H1 (cell line): ENCODE measurements around the gene RBP4. TPM values are rescaled to one million over a fixed set of nuclear protein-coding genes. Genes with fewer than 3 reads are reported as not detected.

ENCODE experiments used
- CTCF ChIA-PET: fragments of 300-600 bp; sonication (Branson Sonifier 250); formaldehyde crosslinking; loops from one replicate; lab custom pipeline; 2021; ENCODE audit not compliant: partially characterized antibody; lab: Charles Lee
- POLR2A ChIA-PET: fragments of 300-600 bp; sonication (Branson Sonifier 250); formaldehyde crosslinking; loops from one replicate; lab custom pipeline; 2021; ENCODE audit warnings: inconsistent platforms; ENCODE audit not compliant: partially characterized antibody; lab: Charles Lee
- DNase-seq, 2 experiments: peaks; one replicate each; pipeline versions ENCODE4 v3.0.0 to v3.0.0-alpha.2; 2010 to 2022; ENCODE audit warnings: low spot score in 2 of 2, low read depth in 1 of 2, mixed read lengths in 1 of 2
- FAIRE-seq: peaks from 2 replicates; lab custom pipeline; 2011; peaks lifted over from hg19 to GRCh38; lab: Jason Lieb, UNC
- H2AFZ ChIP-seq: 2 replicates; pipeline ENCODE4 v1.8.1; 2012; ENCODE audit warnings: low read length, inconsistent platforms
- H2AK5ac ChIP-seq: 2 replicates; pipeline ENCODE4 v1.6.1; 2013; ENCODE audit warnings: low read depth, low read length
- H2BK120ac ChIP-seq: replicated peaks from 2 replicates; pipeline ENCODE3; 2013; ENCODE audit warnings: low read depth, low read length, inconsistent platforms
- H2BK12ac ChIP-seq: 2 replicates; pipeline ENCODE4 v1.6.1; 2013; ENCODE audit warnings: low read depth, low read length
- H2BK15ac ChIP-seq: 2 replicates; pipeline ENCODE4 v1.6.1; 2013; ENCODE audit warnings: low read length
- H2BK20ac ChIP-seq: 2 replicates; pipeline ENCODE4 v1.6.1; 2013; ENCODE audit warnings: low read length
- H2BK5ac ChIP-seq: 2 replicates; pipeline ENCODE4 v1.6.1; 2013; ENCODE audit warnings: low read depth, low read length
- H3K14ac ChIP-seq: 2 replicates; pipeline ENCODE4 v1.6.1; 2013; ENCODE audit warnings: inconsistent platforms; ENCODE audit not compliant: insufficient read length
- H3K18ac ChIP-seq: 2 replicates; pipeline ENCODE4 v1.6.1; 2013; ENCODE audit warnings: low read length; ENCODE audit errors: extremely low read depth
- H3K23ac ChIP-seq: 2 replicates; pipeline ENCODE4 v1.6.1; 2013; ENCODE audit warnings: inconsistent platforms; ENCODE audit not compliant: insufficient read length
- H3K23me2 ChIP-seq: 2 replicates; pipeline ENCODE4 v1.6.1; 2013; ENCODE audit warnings: low read depth, low read length
- H3K27ac ChIP-seq: 2 replicates; pipeline ENCODE4 v1.6.1; 2011; ENCODE audit warnings: low read depth, low read length, inconsistent platforms
- H3K27me3 ChIP-seq, 4 experiments: replicated peaks in 1 of 4; 1 replicate in 1 of 4; 2 replicates in 3 of 4; pipeline versions ENCODE4 v1.6.1 to v1.8.1; 2011 to 2013; ENCODE audit warnings: low read length in 3 of 4, mild to moderate bottlenecking in 3 of 4, inconsistent platforms in 2 of 4, mixed read lengths in 2 of 4, moderate library complexity in 1 of 4; ENCODE audit not compliant: control insufficient read depth in 3 of 4, insufficient read depth in 3 of 4; ENCODE audit errors: extremely low read depth in 1 of 4
- H3K36me3 ChIP-seq, 4 experiments: 2 replicates each; pipeline versions ENCODE4 v1.6.1 to v1.8.1; 2011 to 2013; ENCODE audit warnings: mild to moderate bottlenecking in 4 of 4, low read length in 3 of 4, moderate library complexity in 2 of 4, control low read depth in 1 of 4, inconsistent platforms in 1 of 4; ENCODE audit not compliant: insufficient read depth in 4 of 4, control insufficient read depth in 2 of 4
- H3K4ac ChIP-seq: replicated peaks from 2 replicates; pipeline ENCODE3; 2013; ENCODE audit warnings: low read length, low read depth, mixed read lengths, inconsistent platforms; ENCODE audit not compliant: insufficient read length
- H3K4me1 ChIP-seq, 4 experiments: replicated peaks in 1 of 4; 1 replicate in 1 of 4; 2 replicates in 3 of 4; pipeline versions ENCODE4 v1.6.1 to v1.8.1; 2011 to 2013; ENCODE audit warnings: low read length in 3 of 4, inconsistent platforms in 2 of 4, mixed read lengths in 1 of 4; ENCODE audit not compliant: insufficient read depth in 4 of 4, control insufficient read depth in 3 of 4
- H3K4me2 ChIP-seq, 2 experiments: 2 replicates each; pipeline versions ENCODE4 v1.6.1 to v1.8.1; 2011 to 2013; ENCODE audit warnings: low read depth in 2 of 2, low read length in 2 of 2, control low read depth in 1 of 2, inconsistent platforms in 1 of 2, mild to moderate bottlenecking in 1 of 2; ENCODE audit not compliant: insufficient read depth in 1 of 2
- H3K4me3 ChIP-seq, 4 experiments: fragments of 200-600, 300-600 bp in 1 of 4; sonication (generic), shearing (Covaris generic), sonication (Bioruptor Twin) in 1 of 4; 2 replicates each; pipeline versions ENCODE4 v1.5.1 to v1.8.1; 2011 to 2016; ENCODE audit warnings: low read length in 4 of 4, low read depth in 3 of 4, control low read depth in 2 of 4, inconsistent platforms in 2 of 4, mild to moderate bottlenecking in 2 of 4, mixed read lengths in 1 of 4, moderate library complexity in 1 of 4; ENCODE audit not compliant: insufficient read depth in 2 of 4; ENCODE audit errors: extremely low read depth in 1 of 4
- H3K56ac ChIP-seq: replicated peaks from 2 replicates; pipeline ENCODE3; 2013; ENCODE audit warnings: low read depth, mild to moderate bottlenecking, mixed read lengths, low read length, inconsistent platforms; ENCODE audit not compliant: insufficient read length
- H3K79me1 ChIP-seq: 2 replicates; pipeline ENCODE4 v1.6.1; 2013; ENCODE audit warnings: low read depth, low read length, control low read depth
- H3K79me2 ChIP-seq, 2 experiments: 2 replicates each; pipeline versions ENCODE4 v1.6.1 to v1.8.1; 2012 to 2013; ENCODE audit warnings: low read length in 2 of 2, mild to moderate bottlenecking in 2 of 2, inconsistent platforms in 1 of 2; ENCODE audit not compliant: insufficient read depth in 2 of 2, control insufficient read depth in 1 of 2
- H3K9ac ChIP-seq, 4 experiments: replicated peaks in 1 of 4; 1 replicate in 1 of 4; 2 replicates in 3 of 4; pipeline versions ENCODE4 v1.6.1 to v1.8.1; 2011 to 2013; ENCODE audit warnings: low read depth in 3 of 4, low read length in 3 of 4, control low read depth in 2 of 4, mild to moderate bottlenecking in 2 of 4, moderate library complexity in 2 of 4, inconsistent platforms in 1 of 4; ENCODE audit errors: extremely low read depth in 1 of 4
- H3K9me3 ChIP-seq, 2 experiments: 2 replicates each; pipeline versions ENCODE4 v1.6.1 to v1.8.1; 2012 to 2013; ENCODE audit warnings: mild to moderate bottlenecking in 2 of 2, moderate library complexity in 2 of 2, control low read depth in 1 of 2, inconsistent platforms in 1 of 2, low read depth in 1 of 2, low read length in 1 of 2, mixed read lengths in 1 of 2; ENCODE audit not compliant: insufficient read depth in 2 of 2
- H4K20me1 ChIP-seq, 2 experiments: replicated peaks in 1 of 2; 2 replicates each; pipeline versions ENCODE3 to v1.8.1; 2011 to 2013; ENCODE audit warnings: inconsistent platforms in 2 of 2, low read length in 2 of 2, mild to moderate bottlenecking in 1 of 2; ENCODE audit not compliant: insufficient read depth in 2 of 2, control insufficient read depth in 1 of 2
- H4K5ac ChIP-seq: 2 replicates; pipeline ENCODE4 v1.6.1; 2013; ENCODE audit warnings: low read length, low read depth, mixed read lengths, inconsistent platforms; ENCODE audit not compliant: insufficient read length
- H4K8ac ChIP-seq: 2 replicates; pipeline ENCODE4 v1.8.0; 2013; ENCODE audit warnings: mild to moderate bottlenecking, moderate library complexity, low read length, inconsistent platforms; ENCODE audit not compliant: insufficient read depth; ENCODE audit errors: extremely low read depth
- H4K91ac ChIP-seq: replicated peaks from 2 replicates; pipeline ENCODE3; 2013; ENCODE audit warnings: low read length, mixed read lengths, inconsistent platforms; ENCODE audit not compliant: insufficient read length
- EP300 ChIP-seq, 2 experiments: IDR thresholded peaks; 1 replicate in 1 of 2; 2 replicates in 1 of 2; pipeline ENCODE4 v1.6.1; 2011 to 2012; ENCODE audit warnings: low read depth in 2 of 2, low read length in 2 of 2, mild to moderate bottlenecking in 2 of 2, borderline replicate concordance in 1 of 2, inconsistent platforms in 1 of 2, moderate library complexity in 1 of 2
- GTF2F1 ChIP-seq: IDR thresholded peaks from 2 replicates; pipeline ENCODE4 v1.6.1; 2012; ENCODE audit warnings: low read depth, low read length, improper control_type of control experiment, borderline replicate concordance
- POLR2A ChIP-seq, 2 experiments: IDR thresholded peaks; 1 replicate in 1 of 2; 2 replicates in 1 of 2; pipeline ENCODE4 v1.6.1; 2011; ENCODE audit warnings: low read depth in 2 of 2, low read length in 2 of 2, mild to moderate bottlenecking in 2 of 2; ENCODE audit errors: control extremely low read depth in 1 of 2
- RNF2 ChIP-seq: fragments of 200-900, 300-1000 bp; sonication (generic); IDR thresholded peaks from 2 replicates; pipeline ENCODE4 v1.7.1; 2016; ENCODE audit warnings: borderline replicate concordance, low read depth, mild to moderate bottlenecking, antibody characterized with exemption, low read length; ENCODE audit not compliant: poor library complexity, severe bottlenecking; ENCODE audit errors: missing control alignments
- RXRA ChIP-seq: IDR thresholded peaks from 2 replicates; pipeline ENCODE4 v1.6.1; 2011; ENCODE audit warnings: low read depth, mild to moderate bottlenecking, low read length, moderate library complexity; ENCODE audit not compliant: insufficient read depth
- WGBS, 2 experiments: shearing (Covaris generic) in 1 of 2; methylation state at CpG; one replicate each; pipeline versions ENCODE4 v1.1.6 to v1.1.7; 2013 to 2015; ENCODE audit warnings: low lambda C conversion rate in 2 of 2, mixed read lengths in 2 of 2, inconsistent platforms in 1 of 2, low coverage in 1 of 2, missing lambda C conversion rate in 1 of 2; ENCODE audit not compliant: insufficient replicate concordance in 2 of 2, insufficient coverage in 1 of 2, insufficient read length in 1 of 2; ENCODE audit errors: extremely low coverage in 1 of 2, missing lambda C conversion rate in 1 of 2; 5-methylcytosine and 5-hydroxymethylcytosine counted together
- polyA plus RNA-seq, 7 experiments: library from polyadenylated mRNA; depleted of rRNA in 3 of 7; stranded (reverse) in 5 of 7; unstranded in 2 of 7; fragments of >200 nt in 5 of 7; fragments of 200-250 nt in 2 of 7; gene quantifications; 1 replicate in 5 of 7; 2 replicates in 1 of 7; 4 replicates in 1 of 7; pipeline versions ENCODE4 v1.2.1 to v1.2.3, GENCODE V29; 2011 to 2013; ENCODE audit warnings: missing spikeins in 2 of 7, mixed read lengths in 2 of 7
- total RNA-seq: library from RNA; stranded (reverse); fragmentation: NEBNext Ultra II Directional; extraction: Animal tissue kit (Norgen Biotek cat#: 25700); gene quantifications from 2 replicates; pipeline ENCODE4 v1.2.1, GENCODE V29; 2021
- TF ChIP-seq, protein P1 (sequence below): IDR thresholded peaks from 2 replicates; pipeline ENCODE4 v1.6.1; 2012; ENCODE audit warnings: low read length, inconsistent platforms

The RBP4 gene
- total and polyA plus RNA-seq, 2 of the 8 experiments (the other 6 are each of a cell fraction or from before 2014, with no cell fraction given) = 0.42 to 0.97 TPM

DNA sequence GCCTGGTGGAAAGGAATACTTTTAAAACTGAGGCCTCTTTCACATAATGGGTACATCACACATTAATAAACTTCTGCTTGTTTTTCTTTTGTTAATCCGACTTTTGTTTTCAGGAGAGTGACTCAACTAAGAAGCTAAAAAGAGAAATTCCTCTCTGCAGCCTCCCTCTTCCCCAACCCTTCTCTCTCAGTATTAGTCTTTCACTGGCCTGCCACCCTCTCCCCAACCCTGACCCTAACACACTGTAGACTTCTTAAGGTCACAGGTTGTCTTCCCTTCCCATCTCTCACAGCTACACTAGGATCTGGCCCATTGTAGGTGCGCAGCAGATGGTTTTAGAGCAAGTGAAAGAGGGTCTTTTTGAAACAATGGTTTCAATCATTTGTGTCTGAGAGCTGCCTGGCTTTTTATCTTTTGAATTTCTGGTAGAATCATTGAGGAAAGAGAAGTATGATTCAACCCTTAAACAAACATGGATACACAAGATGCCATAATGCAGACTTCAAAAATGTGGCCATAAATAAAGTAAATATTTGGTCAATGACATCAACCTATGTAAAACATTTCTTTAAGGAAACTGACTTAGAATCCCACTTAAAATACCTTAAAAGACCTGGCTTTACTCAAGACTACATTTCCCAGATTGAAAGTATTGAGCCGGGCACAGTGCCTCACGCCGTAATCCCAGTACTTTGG lies 52.5 kb downstream of the RBP4 start:
- no peaks in the 10 kb centered on the region for H3K9me3 ChIP-seq
- FAIRE-seq (no peak), DNase-seq (no peak)
- no peak overlapping the region for H3K56ac ChIP-seq
- H3K18ac ChIP-seq = no peak overlapping the region
- no peak overlapping the region for H2BK15ac ChIP-seq
- H3K27ac ChIP-seq = no peak overlapping the region
- H3K4me1 ChIP-seq = no peaks in the 10 kb centered on the region
- no peak overlapping the region for H3K4me2 ChIP-seq
- no peak overlapping the region for H4K8ac ChIP-seq
- no peak overlapping the region for H3K4ac ChIP-seq
- ChIA-PET POLR2A (no interaction called here), CTCF (interaction anchor here (1.1 kb wide), 1 partner anchor 132 kb away, joined by 3 read pairs; no protein-coding TSS in a partner anchor)
- H3K27me3 ChIP-seq = no peaks in the 10 kb centered on the region
- H3K36me3 ChIP-seq = no peaks in the 10 kb centered on the region
- H3K4me3 ChIP-seq = no peak overlapping the region
- TF ChIP-seq, protein P1, sequence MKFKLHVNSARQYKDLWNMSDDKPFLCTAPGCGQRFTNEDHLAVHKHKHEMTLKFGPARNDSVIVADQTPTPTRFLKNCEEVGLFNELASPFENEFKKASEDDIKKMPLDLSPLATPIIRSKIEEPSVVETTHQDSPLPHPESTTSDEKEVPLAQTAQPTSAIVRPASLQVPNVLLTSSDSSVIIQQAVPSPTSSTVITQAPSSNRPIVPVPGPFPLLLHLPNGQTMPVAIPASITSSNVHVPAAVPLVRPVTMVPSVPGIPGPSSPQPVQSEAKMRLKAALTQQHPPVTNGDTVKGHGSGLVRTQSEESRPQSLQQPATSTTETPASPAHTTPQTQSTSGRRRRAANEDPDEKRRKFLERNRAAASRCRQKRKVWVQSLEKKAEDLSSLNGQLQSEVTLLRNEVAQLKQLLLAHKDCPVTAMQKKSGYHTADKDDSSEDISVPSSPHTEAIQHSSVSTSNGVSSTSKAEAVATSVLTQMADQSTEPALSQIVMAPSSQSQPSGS = no peak
- no peak for TF ChIP-seq GTF2F1
- no peak for TF ChIP-seq RXRA
- no peak for TF ChIP-seq RNF2
- TF ChIP-seq EP300 (IDR thresholded peaks at IDR 0.05; ENCODE audit: borderline replicate concordance in 1 of 2, low read depth in 2 of 2, low read length in 2 of 2) = no peak
- no peak for TF ChIP-seq POLR2A (IDR thresholded peaks at IDR 0.05; ENCODE audit: control extremely low read depth in 1 of 2, low read depth in 2 of 2, low read length in 2 of 2)
- no peak overlapping the region for H2BK120ac ChIP-seq
- peaks cover 5% of the 10 kb centered on the region; the same call in 1 of the 2 replicates for H3K23me2 ChIP-seq
- H4K5ac ChIP-seq = no peak overlapping the region
- no peak overlapping the region for H3K23ac ChIP-seq
- H2BK20ac ChIP-seq = no peak overlapping the region
- H2AK5ac ChIP-seq = no peak overlapping the region
- no peak overlapping the region for H4K91ac ChIP-seq
- H2BK12ac ChIP-seq = no peak overlapping the region
- no peaks in the 10 kb centered on the region for H4K20me1 ChIP-seq
- no peak overlapping the region for H2AFZ ChIP-seq
- H3K14ac ChIP-seq = no peak overlapping the region
- H2BK5ac ChIP-seq = no peak overlapping the region
- 97% methylated on average over 5 of the region's 5 CpGs; no CpG with 5 or more reads in 1 of the 2 experiments for WGBS, 2 experiments
- H3K9ac ChIP-seq = no peak overlapping the region
- H3K79me1 ChIP-seq = no peaks in the 10 kb centered on the region
- H3K79me2 ChIP-seq = no peaks in the 10 kb centered on the region
